Thyroid gland (tissue), 4 donors: Measurements from ENCODE around the gene DCAF6.

Experiments
- CTCF ChIP-seq, 6 experiments: fragments of 200-600 bp in 3 of 6; fragments of 450-650 bp in 3 of 6; sonication (generic) in 3 of 6; IDR thresholded peaks; one replicate each; pipeline ENCODE4 v1.5.1; 2016 to 2019; ENCODE audit warnings: antibody characterized with exemption in 6 of 6, mild to moderate bottlenecking in 2 of 6, inconsistent platforms in 1 of 6, moderate library complexity in 1 of 6
- POLR2A ChIP-seq, 2 donors: fragments of 450-650 bp; IDR thresholded peaks; one replicate each; pipeline ENCODE4 v1.6.1; 2017; ENCODE audit warnings: antibody characterized with exemption in 2 of 2, mild to moderate bottlenecking in 2 of 2, moderate library complexity in 1 of 2

- TF ChIP-seq CTCF (IDR thresholded peaks at IDR 0.05), result no peak
- TF ChIP-seq POLR2A (IDR thresholded peaks at IDR 0.05), result no peak
Measured at GRCh38 chr1:168005529-168005928, 69.0 kb downstream of the DCAF6 start.
